CD4-positive, alpha-beta T cell (primary cell): ENCODE data around the gene TPBGL. TPM values are rescaled to one million over a fixed set of nuclear protein-coding genes. Genes with fewer than 3 reads are reported as not detected.

ENCODE experiments used
- ATAC-seq: fragments of 200-7000 bp; cut with Tn5 transposase; one replicate; pipeline ENCODE4 v1.10.0; 2022; ENCODE audit warnings: mild to moderate bottlenecking; ENCODE audit not compliant: poor library complexity
- CTCF ChIA-PET: fragments of 350-600 bp; sonication (Branson Sonifier 250); formaldehyde crosslinking; loops from one replicate; lab custom pipeline; 2021; ENCODE audit warnings: antibody characterized with exemption, inconsistent platforms; lab: Charles Lee
- POLR2A ChIA-PET: fragments of 350-600 bp; sonication (Branson Sonifier 250); formaldehyde crosslinking; loops from one replicate; lab custom pipeline; 2021; ENCODE audit warnings: antibody characterized with exemption, inconsistent platforms; lab: Charles Lee
- DNase-seq, 14 experiments: peaks; one replicate each; pipeline ENCODE4 v3.0.0-alpha.2; 2013 to 2020; ENCODE audit warnings: mixed read lengths in 2 of 14
- H3K27ac ChIP-seq, 2 donors: one replicate each; pipeline versions ENCODE4 v1.5.1 to v1.7.0; 2013; ENCODE audit warnings: low read length in 2 of 2, low read depth in 1 of 2, mild to moderate bottlenecking in 1 of 2
- H3K27me3 ChIP-seq, 2 experiments: 1 replicate in 1 of 2; 2 replicates in 1 of 2; pipeline versions ENCODE4 v1.6.1 to v1.7.0; 2013; ENCODE audit warnings: low read length in 2 of 2, control low read depth in 1 of 2, mild to moderate bottlenecking in 1 of 2, moderate library complexity in 1 of 2; ENCODE audit not compliant: insufficient read depth in 2 of 2, control insufficient read depth in 1 of 2
- H3K36me3 ChIP-seq: one replicate; pipeline ENCODE4 v1.6.1; 2013; ENCODE audit warnings: low read length, control low read depth; ENCODE audit not compliant: insufficient read depth
- H3K4me1 ChIP-seq: one replicate; pipeline ENCODE4 v1.6.1; 2013; ENCODE audit warnings: low read length, control low read depth; ENCODE audit not compliant: insufficient read depth
- H3K4me3 ChIP-seq: one replicate; pipeline ENCODE4 v1.5.1; 2013; ENCODE audit warnings: mild to moderate bottlenecking, low read length, moderate library complexity
- H3K9me3 ChIP-seq, 2 experiments: 1 replicate in 1 of 2; 2 replicates in 1 of 2; pipeline versions ENCODE4 v1.6.1 to v1.7.0; 2013; ENCODE audit warnings: low read length in 2 of 2, mild to moderate bottlenecking in 2 of 2, control low read depth in 1 of 2, moderate library complexity in 1 of 2; ENCODE audit not compliant: control insufficient read depth in 1 of 2, insufficient read depth in 1 of 2
- H3K27ac Mint-ChIP-seq: one replicate; pipeline ENCODE4 v1.8.0; 2020; ENCODE audit warnings: mixed read lengths
- H3K27me3 Mint-ChIP-seq: one replicate; pipeline ENCODE4 v1.8.0; 2021; ENCODE audit warnings: mixed read lengths
- H3K36me3 Mint-ChIP-seq: one replicate; pipeline ENCODE4 v1.8.0; 2021; ENCODE audit warnings: low read depth, mixed read lengths
- H3K4me1 Mint-ChIP-seq: one replicate; pipeline ENCODE4 v1.8.0; 2021; ENCODE audit warnings: low read depth, mixed read lengths
- H3K4me3 Mint-ChIP-seq: one replicate; pipeline ENCODE4 v1.8.0; 2020; ENCODE audit warnings: mild to moderate bottlenecking, mixed read lengths
- H3K9me3 Mint-ChIP-seq: one replicate; pipeline ENCODE4 v1.8.0; 2020; ENCODE audit warnings: mixed read lengths
- CTCF ChIP-seq: fragments of 200-600 bp; IDR thresholded peaks from one replicate; pipeline ENCODE4 v1.8.0; 2022; ENCODE audit warnings: antibody characterized with exemption, mild to moderate bottlenecking
- intact Hi-C, 2 experiments: fragments of 100-400 bp; cut with DNase I in 1 of 2; cut with micrococcal nuclease in 1 of 2; formaldehyde crosslinking; loops; one replicate each; pipeline versions ENCODE4 v1.15.1 to v1.9.0; 2023 to 2025; cut with DNase I, micrococcal nuclease
- total RNA-seq, 174 experiments: library from RNA in 2 of 174; stranded (reverse) in 2 of 174; gene quantifications; one replicate each; pipeline ENCODE4 v1.2.3 and lab custom pipeline; 2021 to 2026

TPBGL gene
- total RNA-seq, 2 experiments from 2014 or later: 0.78 to 0.80 TPM

DNA sequence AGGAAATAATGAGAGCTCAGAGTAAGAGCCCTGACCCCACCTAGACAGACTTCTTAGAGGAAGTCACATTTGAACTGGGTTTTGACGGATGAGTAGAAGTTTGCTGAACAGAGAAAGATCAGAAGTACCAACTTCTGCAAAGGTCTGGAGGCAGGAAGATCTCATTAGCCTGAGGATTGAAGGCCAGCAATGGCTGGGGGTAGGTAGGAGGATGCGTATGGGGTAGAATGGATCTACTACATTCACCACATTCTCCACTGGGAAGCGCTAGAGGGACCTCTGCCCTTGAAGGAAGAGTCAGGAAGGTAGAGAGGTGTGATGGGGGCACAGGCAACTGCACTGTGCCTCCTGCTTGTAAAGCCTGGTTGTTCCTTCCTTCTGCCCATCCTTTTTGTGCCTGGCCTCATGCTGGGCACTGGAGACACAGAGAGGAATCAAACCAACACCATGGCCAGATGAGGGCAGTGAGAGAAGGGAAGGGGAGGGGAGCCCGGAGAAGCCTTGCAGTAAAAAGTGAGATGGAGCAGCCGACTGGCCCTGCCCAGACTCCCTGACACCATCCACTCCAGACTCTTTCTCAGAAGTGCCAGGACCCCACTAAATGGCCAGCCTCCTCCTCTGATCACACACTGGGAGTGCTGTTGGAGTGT, 4.9 kb downstream of the TPBGL start:
- Mint-ChIP-seq H3K36me3 (no peaks in the 10 kb centered on the region), H3K27me3 (peaks cover 32% of the 10 kb centered on the region), H3K4me1 (peaks cover 5% of the 10 kb centered on the region), H3K27ac (no peak overlapping the region), H3K4me3 (no peak overlapping the region), H3K9me3 (no peaks in the 10 kb centered on the region)
- DNase-seq (peak in 1 of 14 experiments; percentile 7), ATAC-seq (no peak)
- H3K4me3 ChIP-seq: no peak overlapping the region
- intact Hi-C loops: no loop called here
- CTCF ChIA-PET: interaction anchor here (0.7 to 1.7 kb wide), 3 partner anchors 12 to 105 kb away, joined by 3 to 6 read pairs (median 4); no protein-coding TSS in a partner anchor
- H3K9me3 ChIP-seq: peaks cover 0 to 3% of the 10 kb centered on the region in 2 experiments
- no peak overlapping the region for H3K27ac ChIP-seq
- POLR2A ChIA-PET: interaction anchor here (1.6 kb wide), 1 partner anchor 103 kb away, joined by 4 read pairs; no protein-coding TSS in a partner anchor
- H3K36me3 ChIP-seq: no peaks in the 10 kb centered on the region
- H3K27me3 ChIP-seq: peaks cover 11 to 18% of the 10 kb centered on the region in 2 experiments
- TF ChIP-seq CTCF: no peak
- peaks cover 16% of the 10 kb centered on the region for H3K4me1 ChIP-seq

DNA sequence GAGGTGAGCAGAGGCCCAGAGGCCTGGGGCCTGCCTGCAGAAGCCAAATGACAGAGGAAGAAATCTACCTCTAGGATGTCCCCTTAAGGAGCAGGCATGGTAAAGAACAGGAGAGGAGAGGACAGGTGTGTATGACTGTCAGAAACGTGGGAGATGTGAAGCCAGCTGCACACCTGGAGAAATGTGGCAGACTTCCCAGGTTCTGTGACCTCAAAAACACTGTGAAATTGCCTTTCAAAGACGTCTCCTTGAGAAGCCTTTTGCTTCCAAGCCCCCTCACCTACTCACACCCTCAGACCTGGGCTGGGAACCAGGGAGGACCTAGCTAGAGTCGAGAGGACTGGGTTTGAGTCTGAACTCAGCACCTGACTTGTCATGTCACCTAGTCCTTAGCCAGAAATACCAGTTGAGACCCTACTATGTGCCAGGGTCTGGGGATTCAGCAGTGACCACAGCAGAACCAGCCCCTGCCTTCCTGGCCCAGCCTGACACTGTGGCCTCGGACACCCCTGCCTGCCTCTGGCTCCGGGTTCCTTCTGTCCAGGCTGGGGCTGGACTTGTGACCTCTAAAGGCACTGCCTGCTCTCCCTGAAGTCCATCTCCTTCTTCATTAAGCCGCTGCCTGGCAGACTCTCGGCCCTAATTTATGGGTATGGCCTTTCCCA, 5.6 kb downstream of the TPBGL start:
- Mint-ChIP-seq H3K4me3 (no peak overlapping the region), H3K27ac (no peak overlapping the region), H3K4me1 (peaks cover 5% of the 10 kb centered on the region), H3K36me3 (no peaks in the 10 kb centered on the region), H3K9me3 (no peaks in the 10 kb centered on the region), H3K27me3 (peaks cover 31% of the 10 kb centered on the region)
- ChIA-PET POLR2A (no interaction called here), CTCF (no interaction called here)
- no peak for TF ChIP-seq CTCF
- Histone ChIP-seq H3K36me3 (no peaks in the 10 kb centered on the region), H3K27me3 (peaks cover 11 to 15% of the 10 kb centered on the region in 2 experiments), H3K9me3 (peaks cover 0 to 3% of the 10 kb centered on the region in 2 experiments), H3K4me3 (no peak overlapping the region), H3K4me1 (peaks cover 13% of the 10 kb centered on the region), H3K27ac (no peak overlapping the region)
- peak in 1 of 14 experiments; percentile 17 for DNase-seq
- intact Hi-C loops: no loop called here
- ATAC-seq: no peak

GRCh38 chr11:75246671-75247350, 6.2 kb downstream of the TPBGL start:
- TF ChIP-seq CTCF: no peak
- ChIA-PET POLR2A (interaction anchor here (1.0 kb wide), 1 partner anchor 29 kb away, joined by 3 read pairs; no protein-coding TSS in a partner anchor), CTCF (interaction anchor here (2.9 kb wide), 1 partner anchor 105 kb away, joined by 156 read pairs; no protein-coding TSS in a partner anchor)
- no peaks in the 10 kb centered on the region for H3K9me3 Mint-ChIP-seq
- peaks cover 11 to 15% of the 10 kb centered on the region in 2 experiments for H3K27me3 ChIP-seq
- peaks cover 0 to 3% of the 10 kb centered on the region in 2 experiments for H3K9me3 ChIP-seq
- peak in 1 of 14 experiments; percentile 20 for DNase-seq
- no peak for ATAC-seq
- no peak overlapping the region for H3K27ac Mint-ChIP-seq
- H3K4me1 Mint-ChIP-seq: peaks cover 5% of the 10 kb centered on the region
- H3K36me3 ChIP-seq: no peaks in the 10 kb centered on the region
- H3K4me3 ChIP-seq: no peak overlapping the region
- H3K4me1 ChIP-seq: peaks cover 13% of the 10 kb centered on the region
- H3K27ac ChIP-seq: no peak overlapping the region
- peaks cover 33% of the 10 kb centered on the region for H3K27me3 Mint-ChIP-seq
- H3K4me3 Mint-ChIP-seq: no peak overlapping the region
- intact Hi-C loops: no loop called here
- H3K36me3 Mint-ChIP-seq: no peaks in the 10 kb centered on the region
